AG04449 (cell line): Measurements from ENCODE around the gene GPLD1.

Experiments
- CTCF ChIA-PET: fragments of 350-600 bp; formaldehyde crosslinking; extraction: SDS; loops from one replicate; lab custom pipeline; 2021; ENCODE audit warnings: antibody characterized with exemption; lab: Yijun Ruan, JAX
- POLR2A ChIA-PET: fragments of 400-600, 350-600 bp; formaldehyde crosslinking; extraction: SDS; loops from one replicate; lab custom pipeline; 2020; ENCODE audit warnings: antibody characterized with exemption, inconsistent platforms; lab: Yijun Ruan, JAX
- DNase-seq: peaks from one replicate; pipeline ENCODE4 v3.0.0-alpha.2; 2010; ENCODE audit warnings: low read depth, low spot score
- H3K4me3 ChIP-seq: 2 replicates; pipeline ENCODE4 v1.5.1; 2011; ENCODE audit warnings: low read depth, mild to moderate bottlenecking, control low read depth, low read length
- TF ChIP-seq, protein P1 (sequence below): IDR thresholded peaks from one replicate; pipeline ENCODE4 v1.5.1; 2011; ENCODE audit warnings: mild to moderate bottlenecking, moderate library complexity, low read length, control low read depth, inconsistent platforms; ENCODE audit not compliant: insufficient read depth; ENCODE audit errors: missing control alignments

GPLD1 gene, protein sequence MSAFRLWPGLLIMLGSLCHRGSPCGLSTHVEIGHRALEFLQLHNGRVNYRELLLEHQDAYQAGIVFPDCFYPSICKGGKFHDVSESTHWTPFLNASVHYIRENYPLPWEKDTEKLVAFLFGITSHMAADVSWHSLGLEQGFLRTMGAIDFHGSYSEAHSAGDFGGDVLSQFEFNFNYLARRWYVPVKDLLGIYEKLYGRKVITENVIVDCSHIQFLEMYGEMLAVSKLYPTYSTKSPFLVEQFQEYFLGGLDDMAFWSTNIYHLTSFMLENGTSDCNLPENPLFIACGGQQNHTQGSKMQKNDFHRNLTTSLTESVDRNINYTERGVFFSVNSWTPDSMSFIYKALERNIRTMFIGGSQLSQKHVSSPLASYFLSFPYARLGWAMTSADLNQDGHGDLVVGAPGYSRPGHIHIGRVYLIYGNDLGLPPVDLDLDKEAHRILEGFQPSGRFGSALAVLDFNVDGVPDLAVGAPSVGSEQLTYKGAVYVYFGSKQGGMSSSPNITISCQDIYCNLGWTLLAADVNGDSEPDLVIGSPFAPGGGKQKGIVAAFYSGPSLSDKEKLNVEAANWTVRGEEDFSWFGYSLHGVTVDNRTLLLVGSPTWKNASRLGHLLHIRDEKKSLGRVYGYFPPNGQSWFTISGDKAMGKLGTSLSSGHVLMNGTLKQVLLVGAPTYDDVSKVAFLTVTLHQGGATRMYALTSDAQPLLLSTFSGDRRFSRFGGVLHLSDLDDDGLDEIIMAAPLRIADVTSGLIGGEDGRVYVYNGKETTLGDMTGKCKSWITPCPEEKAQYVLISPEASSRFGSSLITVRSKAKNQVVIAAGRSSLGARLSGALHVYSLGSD

DNA sequence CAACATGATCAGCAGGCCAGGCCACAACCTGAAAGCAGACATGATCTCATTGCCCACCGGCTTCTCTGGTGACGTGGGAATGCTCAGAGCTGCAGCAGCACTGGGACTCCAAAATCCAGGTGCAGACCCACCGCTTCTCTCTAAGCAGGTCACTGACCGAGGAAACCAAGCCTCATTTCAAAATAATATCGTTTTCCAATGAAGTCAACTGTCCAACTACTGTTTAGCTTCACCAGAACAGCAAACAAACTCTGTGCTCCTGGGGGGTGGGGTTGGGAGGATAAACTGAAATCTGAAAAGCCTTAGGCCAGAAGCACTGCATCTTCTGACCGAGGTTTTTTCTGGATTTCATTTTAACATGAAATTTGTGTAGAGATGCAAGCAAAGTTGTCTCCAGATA lies at the start of gene GPLD1:
GPLD1 (minus strand) TSS at position 109 of the 400 bp plus-strand sequence; CDS start at position 42, 67 bp downstream.
- ChIA-PET CTCF (no interaction called here), POLR2A (no interaction called here)
- DNase-seq, result no peak
- TF ChIP-seq, protein P1, sequence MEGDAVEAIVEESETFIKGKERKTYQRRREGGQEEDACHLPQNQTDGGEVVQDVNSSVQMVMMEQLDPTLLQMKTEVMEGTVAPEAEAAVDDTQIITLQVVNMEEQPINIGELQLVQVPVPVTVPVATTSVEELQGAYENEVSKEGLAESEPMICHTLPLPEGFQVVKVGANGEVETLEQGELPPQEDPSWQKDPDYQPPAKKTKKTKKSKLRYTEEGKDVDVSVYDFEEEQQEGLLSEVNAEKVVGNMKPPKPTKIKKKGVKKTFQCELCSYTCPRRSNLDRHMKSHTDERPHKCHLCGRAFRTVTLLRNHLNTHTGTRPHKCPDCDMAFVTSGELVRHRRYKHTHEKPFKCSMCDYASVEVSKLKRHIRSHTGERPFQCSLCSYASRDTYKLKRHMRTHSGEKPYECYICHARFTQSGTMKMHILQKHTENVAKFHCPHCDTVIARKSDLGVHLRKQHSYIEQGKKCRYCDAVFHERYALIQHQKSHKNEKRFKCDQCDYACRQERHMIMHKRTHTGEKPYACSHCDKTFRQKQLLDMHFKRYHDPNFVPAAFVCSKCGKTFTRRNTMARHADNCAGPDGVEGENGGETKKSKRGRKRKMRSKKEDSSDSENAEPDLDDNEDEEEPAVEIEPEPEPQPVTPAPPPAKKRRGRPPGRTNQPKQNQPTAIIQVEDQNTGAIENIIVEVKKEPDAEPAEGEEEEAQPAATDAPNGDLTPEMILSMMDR, result no peak
- no peak within 1 kb of the TSS for H3K4me3 ChIP-seq

DNA sequence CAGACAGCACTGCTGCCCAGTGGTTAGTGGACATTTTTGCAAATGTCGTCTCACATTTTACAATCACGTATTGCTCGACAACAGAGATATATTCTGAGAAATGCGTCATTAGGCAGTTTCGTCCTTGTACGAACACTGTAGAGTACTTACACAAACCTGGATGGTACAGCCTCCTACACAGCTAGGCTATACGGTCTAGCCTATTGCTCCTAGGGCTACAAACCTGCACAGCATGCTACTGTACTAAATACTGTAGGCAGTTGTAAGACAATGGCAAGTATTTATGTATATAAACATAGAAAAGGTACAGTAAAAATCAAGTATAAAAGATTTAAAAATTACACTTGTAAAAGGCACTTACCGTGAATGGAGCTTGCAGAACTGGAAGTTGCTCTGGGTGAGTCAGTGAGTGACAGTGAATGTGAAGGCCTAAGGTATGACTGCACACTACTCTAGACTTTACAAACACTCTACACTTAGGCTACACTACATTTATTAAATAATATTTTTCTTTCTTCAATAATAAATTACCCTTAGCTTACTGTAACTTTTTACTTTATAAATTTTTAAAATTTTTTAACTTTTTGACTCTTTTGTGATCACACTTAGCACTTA lies 48.5 kb upstream of the GPLD1 start:
- no peak for DNase-seq
- H3K4me3 ChIP-seq, result no peak overlapping the region
- TF ChIP-seq, protein P1, result no peak
- POLR2A ChIA-PET, result no interaction called here
- CTCF ChIA-PET, result interaction anchor here (1.0 to 1.5 kb wide), 2 partner anchors 14 to 17 kb away, joined by 3 to 4 read pairs; no protein-coding TSS in a partner anchor

DNA sequence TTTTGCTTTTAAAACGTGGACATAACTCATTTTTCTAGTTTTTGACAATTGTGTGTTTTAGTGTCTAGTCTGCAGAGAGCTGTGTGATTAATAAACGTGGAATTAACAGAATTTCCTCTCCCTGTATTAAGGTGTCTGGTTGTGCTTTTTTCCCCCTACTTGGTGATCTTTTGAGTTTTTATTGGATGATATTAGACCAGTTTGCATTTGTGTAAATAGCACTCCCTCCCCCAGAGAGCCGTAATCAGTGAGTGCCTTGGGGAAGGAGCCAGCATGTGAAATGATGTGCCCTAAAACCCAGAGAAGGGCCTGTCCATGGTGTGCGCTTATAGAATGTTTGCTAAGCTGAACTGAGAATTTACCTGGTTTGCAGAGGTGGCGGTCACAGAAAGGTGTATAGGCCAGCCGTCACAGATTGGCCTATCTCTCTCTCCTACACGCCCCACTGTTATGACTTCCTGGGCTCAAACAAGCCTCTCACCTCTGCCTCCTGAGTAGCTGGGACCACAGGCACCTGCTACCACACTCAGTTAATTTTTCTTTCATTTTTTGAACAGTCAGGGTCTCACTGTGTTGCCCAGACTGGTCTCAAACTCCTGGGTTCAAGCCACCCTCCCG lies 47.8 kb upstream of the GPLD1 start:
- CTCF ChIA-PET, result interaction anchor here (0.9 to 1.3 kb wide), 3 partner anchors 14 to 47 kb away, joined by 3 to 7 read pairs (median 3); no protein-coding TSS in a partner anchor
- DNase-seq, result no peak
- POLR2A ChIA-PET, result no interaction called here
- TF ChIP-seq, protein P1, result no peak
- no peak overlapping the region for H3K4me3 ChIP-seq

DNA sequence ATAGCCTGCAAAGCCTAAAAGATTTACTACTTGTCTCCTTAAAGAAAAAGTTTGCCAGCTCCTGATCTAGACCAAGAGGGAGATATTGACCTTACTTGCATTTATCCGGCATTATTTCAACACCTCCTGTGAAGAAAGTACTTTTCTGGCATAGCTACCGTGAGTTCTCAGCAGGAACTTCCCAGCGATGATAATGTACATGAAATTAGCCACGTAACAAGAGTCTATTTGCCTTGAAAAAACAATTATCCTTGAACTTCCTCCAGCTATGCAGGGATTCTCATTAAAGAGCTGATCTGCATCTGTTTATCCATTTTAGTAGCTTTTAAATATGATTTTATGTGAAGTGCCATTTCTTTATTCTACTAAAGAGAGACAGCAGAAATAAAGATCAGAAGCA lies 47.1 kb upstream of the GPLD1 start:
- H3K4me3 ChIP-seq, result no peak overlapping the region
- CTCF ChIA-PET, result interaction anchor here (0.9 to 1.9 kb wide), 4 partner anchors 13 to 47 kb away, joined by 3 to 7 read pairs (median 4); no protein-coding TSS in a partner anchor
- TF ChIP-seq, protein P1, result no peak
- POLR2A ChIA-PET, result no interaction called here
- DNase-seq, result no peak

DNA sequence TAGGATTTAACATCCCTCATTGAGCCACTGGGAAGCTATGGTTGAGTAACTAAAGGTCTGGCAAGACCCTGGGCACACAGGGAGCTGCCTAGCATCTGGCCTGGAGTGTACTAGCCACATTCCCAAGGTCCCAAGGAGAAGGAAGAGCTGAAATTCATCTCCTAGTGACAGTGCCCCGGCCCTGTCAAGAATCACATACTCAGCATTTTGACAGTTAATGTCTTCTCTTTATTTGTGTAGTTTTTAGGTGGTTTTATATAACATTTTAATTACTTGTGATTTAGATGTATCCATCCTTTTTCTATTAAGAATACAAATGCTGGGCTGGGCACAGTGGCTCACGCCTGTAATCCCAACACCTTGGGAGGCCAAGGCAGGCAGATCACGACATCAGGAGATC lies 45.8 kb upstream of the GPLD1 start:
- ChIA-PET POLR2A (no interaction called here), CTCF (interaction anchor here (1.6 to 1.9 kb wide), 2 partner anchors 11 to 14 kb away, joined by 4 read pairs; no protein-coding TSS in a partner anchor)
- DNase-seq, result no peak
- TF ChIP-seq, protein P1, result no peak
- H3K4me3 ChIP-seq, result no peak overlapping the region
